Measurements from ENCODE around the gene STARD3NL.

The STARD3NL gene

DNA sequence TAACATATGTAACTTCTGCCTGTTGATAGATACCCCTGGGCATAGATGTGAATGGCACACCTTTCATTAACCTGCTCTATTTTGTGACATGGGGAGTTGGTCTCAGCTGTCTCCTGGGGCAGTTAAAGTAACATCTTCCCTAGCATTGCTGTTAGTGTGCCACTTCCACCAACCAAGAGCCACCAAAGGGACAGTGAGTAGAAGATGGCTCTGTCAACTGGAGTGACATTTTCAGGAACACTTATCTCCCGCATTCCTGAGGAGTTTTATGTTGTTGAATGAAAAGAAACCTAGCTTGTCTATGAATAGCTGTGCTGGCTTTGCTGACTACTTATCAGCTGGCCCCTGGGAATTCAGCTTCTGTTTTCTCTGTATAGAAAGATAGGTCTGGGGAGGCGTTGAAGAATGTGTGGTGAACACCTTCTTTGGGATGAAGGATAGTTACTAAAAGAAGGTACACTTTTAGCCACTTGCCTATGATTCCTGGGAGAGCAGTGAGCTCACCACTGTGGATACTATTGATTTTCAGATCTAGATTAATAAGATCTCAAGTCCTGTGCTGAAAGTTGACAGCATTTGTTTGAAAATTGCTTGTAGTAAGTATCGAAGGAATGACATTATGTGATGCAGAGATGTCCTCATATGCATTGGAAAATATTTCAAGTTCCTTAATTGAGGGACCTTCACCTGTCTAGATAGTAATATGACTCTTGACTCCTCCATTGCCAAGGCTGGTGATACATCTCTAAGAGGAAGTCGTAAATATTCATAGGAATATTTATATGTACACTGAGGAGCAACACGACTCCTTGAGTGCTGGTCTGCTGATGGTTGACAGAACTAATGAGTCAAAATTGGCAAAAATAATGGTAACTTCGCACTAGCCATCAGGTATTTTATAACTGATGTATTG, 7.6 kb downstream of the STARD3NL start:
- DNase-seq (ENCODE audit: low spot score) = no peak

GRCh38 chr7:38186593-38187314, 8.7 kb downstream of the STARD3NL start:
- DNase-seq (ENCODE audit: low spot score) = peak; percentile 65

DNA sequence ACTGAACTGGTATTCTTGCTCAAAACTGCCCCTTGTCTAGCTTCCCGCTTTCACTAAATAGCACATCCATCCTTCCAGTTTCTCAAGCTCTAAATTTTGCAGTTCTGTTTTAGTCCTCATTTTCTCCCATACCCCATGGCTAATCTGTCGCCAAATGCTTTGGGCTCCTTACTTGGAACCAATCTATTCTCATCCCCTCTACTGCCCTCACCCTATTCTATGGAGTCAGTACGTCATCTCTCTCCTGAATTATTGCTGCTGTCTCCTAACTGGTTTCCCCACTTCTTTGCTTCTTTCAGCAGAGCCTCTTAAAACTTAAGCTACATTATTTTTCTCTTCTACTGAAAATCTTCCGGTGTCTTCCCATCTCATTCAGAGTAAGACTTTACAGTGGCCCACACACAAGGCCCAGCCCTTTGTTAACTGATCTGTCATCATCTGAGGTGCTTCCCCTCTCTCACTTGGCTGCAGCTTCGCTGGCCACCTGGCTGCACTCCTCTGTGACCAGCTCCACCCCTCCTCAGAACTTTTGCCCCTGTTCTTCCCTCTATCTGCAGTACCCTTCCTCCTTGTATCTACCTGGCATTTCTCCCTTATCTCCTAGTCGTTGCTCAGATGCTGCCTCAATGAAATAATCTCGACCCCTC, 9.9 kb downstream of the STARD3NL start:
- DNase-seq (ENCODE audit: low spot score) = no peak

- DNase-seq (ENCODE audit: low spot score) = no peak
Measured at GRCh38 chr7:38189231-38189938, 11.3 kb downstream of the STARD3NL start.

DNA sequence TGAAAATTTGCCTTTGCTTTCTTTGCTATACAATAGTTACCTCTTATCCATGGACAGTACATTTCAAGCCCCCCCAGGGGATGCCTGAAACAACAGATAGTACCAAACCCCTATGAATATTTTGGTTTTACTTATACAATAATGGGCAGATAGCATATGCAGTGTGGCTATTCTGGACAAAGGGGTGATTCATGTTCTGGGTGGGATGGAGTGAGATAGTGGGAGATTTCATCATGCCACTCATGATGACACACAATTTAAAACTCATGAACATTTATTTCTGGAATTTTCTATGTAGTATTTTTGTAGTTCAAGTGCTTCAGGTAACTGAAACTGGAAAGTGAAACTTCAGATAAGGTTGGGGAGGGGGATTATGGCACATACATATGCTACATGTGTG, 12.0 kb downstream of the STARD3NL start:
- DNase-seq (ENCODE audit: low spot score) = no peak

GRCh38 chr7:38191791-38192190, 13.7 kb downstream of the STARD3NL start:
- no peak for DNase-seq (ENCODE audit: low spot score)

DNA sequence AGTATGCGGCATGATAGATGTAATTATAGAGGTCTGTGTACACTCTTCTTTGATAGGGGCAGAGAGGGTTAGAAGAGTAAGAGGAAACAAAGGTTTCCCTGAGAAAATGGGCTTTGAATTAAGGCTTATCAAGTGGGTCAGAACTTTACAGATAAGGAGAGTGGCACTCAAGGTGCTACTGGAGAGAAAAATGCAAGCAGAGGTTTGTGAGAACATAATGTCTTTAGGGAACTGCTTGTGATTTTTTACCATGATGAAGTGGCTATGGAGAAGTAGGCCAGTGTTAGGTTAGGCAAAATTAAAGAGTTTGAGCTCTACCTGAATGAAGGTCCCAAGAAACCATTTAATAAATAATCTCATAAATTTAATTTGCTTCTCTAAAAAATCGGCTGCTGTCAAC, 14.3 kb downstream of the STARD3NL start:
- DNase-seq (ENCODE audit: low spot score) = no peak

DNA sequence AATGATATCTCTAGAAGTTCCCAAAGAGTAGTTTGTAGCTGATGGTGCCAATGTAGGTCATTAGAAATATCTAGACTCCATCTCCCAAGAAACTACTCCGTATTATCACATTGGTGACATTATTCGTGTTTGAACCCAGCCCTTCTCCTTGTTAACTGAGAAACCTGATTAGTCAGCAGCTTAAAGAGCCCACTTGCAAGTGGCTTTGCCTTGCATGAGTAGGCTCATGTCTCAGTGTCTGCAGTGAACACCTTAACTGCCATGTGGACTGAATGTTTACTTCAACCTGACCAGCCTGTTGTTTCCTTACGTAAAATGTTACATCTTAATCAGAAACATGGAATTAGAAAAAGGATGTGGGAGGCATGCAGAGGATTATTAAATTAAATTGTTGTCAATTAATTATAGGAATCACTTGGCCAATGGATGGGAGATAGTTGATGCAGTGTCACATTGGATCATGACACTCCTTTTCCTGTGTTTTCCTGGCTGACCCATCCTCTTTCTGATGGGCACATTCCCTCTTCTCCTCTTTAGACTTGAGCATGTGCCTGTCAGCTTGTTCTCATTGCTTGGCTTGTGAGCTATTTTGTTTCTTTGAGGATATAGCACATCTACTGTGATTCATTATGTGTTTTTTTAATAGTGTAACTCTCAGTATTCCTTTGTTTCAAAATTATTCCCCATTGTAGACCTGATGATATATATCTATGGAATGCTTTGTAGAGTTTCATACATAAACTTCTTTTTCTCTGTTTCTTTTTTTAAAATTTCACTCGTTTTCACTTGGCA, 18.0 kb downstream of the STARD3NL start:
- peak; percentile 43 for DNase-seq (ENCODE audit: low spot score)

- peak; percentile 14 for DNase-seq (ENCODE audit: low spot score)
Measured at GRCh38 chr7:38198366-38198765, 20.3 kb downstream of the STARD3NL start.

- DNase-seq (ENCODE audit: low spot score) = no peak
Measured at GRCh38 chr7:38199154-38199553, 21.1 kb downstream of the STARD3NL start.

GRCh38 chr7:38199782-38200181, 21.7 kb downstream of the STARD3NL start:
- no peak for DNase-seq (ENCODE audit: low spot score)

DNA sequence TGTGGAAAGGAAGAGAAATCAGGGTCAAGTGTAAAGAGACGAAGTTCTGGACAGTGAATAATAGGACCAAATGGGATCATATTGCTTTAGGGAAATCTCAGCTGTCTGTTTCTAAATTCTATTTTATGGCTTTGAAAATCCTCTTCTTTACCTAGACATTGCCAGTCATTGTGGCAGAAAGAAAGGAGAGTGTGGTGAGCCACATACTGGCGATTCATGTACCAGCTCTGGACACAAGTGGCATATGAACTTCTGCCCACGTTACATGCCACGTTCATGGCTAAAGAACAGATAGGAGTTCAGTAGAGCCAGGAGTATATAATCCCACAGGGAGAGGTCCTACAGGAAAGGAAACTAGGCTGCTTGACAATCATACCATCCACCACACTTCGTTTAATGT, 28.0 kb downstream of the STARD3NL start:
- no peak for DNase-seq (ENCODE audit: low spot score)

- no peak for DNase-seq (ENCODE audit: low spot score)
Measured at GRCh38 chr7:38207843-38208242, 29.8 kb downstream of the STARD3NL start.

GRCh38 chr7:38211486-38211885, 33.4 kb downstream of the STARD3NL start:
- no peak for DNase-seq (ENCODE audit: low spot score)

DNA sequence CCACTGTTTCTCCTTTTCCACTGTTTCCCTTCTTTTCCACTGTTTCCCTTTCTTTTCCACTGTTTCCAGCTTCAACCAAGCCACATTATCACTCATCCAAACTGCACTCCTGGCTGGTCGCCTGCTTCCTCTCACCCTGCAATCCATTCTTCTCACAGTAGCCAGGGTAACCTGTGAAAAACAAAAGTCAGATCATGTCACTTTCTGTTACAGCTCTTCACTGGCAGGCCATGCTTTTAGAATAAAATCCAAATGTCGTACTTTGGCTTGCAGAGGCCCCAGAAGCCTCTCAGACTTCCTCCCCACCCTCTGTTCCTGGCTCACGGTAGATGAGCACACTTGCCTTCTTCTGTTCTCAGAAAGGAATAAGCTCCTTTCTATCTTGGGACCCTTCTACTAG, 33.9 kb downstream of the STARD3NL start:
- peak; percentile 10 for DNase-seq (ENCODE audit: low spot score)

- no peak for DNase-seq (ENCODE audit: low spot score)
Measured at GRCh38 chr7:38215115-38215514, 37.1 kb downstream of the STARD3NL start.

DNA sequence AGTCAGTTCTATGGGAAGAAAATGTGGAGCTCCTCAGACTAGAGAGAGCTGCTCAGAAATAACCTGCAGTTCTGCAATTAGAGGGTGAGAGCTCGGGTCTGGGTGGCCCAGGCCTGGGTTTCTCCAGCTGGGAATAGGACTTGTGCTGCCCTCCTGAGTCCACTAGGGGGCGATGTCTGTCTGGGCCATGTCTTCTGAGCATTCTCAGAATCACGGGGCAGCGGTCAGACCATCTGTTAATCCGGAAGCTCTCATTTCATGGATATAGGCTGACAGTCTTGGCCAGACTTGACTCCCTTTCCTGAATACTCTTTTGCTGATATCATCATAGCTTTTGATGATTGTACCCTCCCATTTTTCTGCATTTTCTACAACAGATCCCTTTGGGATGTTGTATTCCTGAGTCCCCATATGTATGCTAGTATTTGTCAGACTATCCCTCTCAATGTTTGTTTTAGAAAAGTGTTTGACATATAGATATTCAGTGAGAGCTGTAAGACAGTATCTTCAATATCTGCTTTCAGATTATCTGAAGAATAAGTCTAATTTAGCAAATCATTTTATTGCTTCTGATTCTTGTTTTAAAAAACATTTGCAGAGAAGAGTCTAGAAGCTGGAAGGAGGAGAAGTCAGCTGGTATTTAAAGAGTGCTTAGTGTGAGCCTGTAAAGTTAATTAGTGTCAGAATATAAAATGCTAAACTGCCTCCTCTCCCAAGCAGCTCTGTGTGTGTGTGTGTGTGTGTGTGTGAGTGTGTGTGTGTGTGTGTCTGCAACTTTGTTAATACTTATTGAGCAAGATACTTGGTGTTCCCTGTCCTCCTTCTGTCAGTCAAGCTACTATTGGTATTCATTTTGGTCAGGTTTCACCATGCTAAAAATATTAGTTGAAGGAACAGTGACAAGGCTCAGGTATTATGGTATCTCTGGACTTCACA, 38.0 kb downstream of the STARD3NL start:
- peak; percentile 83 for DNase-seq (ENCODE audit: low spot score)

- no peak for DNase-seq (ENCODE audit: low spot score)
Measured at GRCh38 chr7:38217672-38218071, 39.6 kb downstream of the STARD3NL start.

- no peak for DNase-seq (ENCODE audit: low spot score)
Measured at GRCh38 chr7:38220452-38220851, 42.4 kb downstream of the STARD3NL start.

- peak; percentile 67 for DNase-seq (ENCODE audit: low spot score)
Measured at GRCh38 chr7:38222481-38223096, 44.5 kb downstream of the STARD3NL start.

All from AG08395 (cell line).